SIG-M5 treated with dmso at 0.1 percent for 504 hours (cell line): ENCODE measurements around the gene JAKMIP2.

Experiments used
- DNase-seq: peaks from one replicate; lab custom pipeline; 2025; ENCODE audit not compliant: unreplicated experiment; lab: John Stamatoyannopoulos, UW

JAKMIP2 gene

GRCh38 chr5:147789820-147790219 is 7.3 kb upstream of the JAKMIP2 start:
- no peak for DNase-seq

DNA sequence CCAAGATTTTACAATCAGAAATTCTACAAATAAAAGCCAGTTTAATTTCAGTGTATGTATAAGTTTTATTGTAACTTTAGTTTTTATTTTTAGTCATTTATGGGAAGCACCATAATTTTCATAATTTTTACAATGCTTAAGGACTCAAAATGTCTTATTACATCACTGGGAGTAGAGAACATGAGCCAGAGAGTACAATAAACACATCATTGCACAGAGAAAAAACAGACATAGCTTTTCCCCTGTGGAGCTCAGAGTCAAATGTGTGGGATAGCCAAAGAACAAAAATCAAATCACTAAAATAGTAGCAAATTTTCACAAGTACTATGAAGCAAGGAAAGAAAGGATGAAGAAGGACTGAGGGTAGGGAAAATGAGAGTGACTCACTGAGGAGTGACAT is 5.5 kb upstream of the JAKMIP2 start:
- DNase-seq, result no peak

DNA sequence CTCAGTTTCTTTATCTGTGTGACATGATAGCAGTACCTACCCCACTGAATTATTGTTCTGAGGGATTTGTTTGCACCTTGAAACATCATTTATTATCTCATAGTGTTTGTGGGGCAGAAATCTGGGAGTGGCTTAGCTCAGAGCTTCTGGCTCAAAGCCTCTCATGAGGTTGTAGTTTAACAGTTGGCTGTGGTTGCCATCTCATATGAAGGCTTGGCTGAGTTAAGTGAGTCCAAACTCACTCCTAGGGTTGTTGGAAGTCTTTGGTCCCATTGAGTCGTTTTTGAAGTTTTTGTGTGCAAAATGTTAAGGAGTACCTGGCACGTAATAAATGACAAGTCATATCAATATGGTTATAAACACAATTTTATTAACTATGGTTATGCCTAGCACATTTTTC is 3.6 kb upstream of the JAKMIP2 start:
- DNase-seq, result no peak

GRCh38 chr5:147784146-147784987 is 1.8 kb upstream of the JAKMIP2 start:
- no peak for DNase-seq

- DNase-seq, result no peak
Measured at GRCh38 chr5:147780924-147781573, 1.5 kb downstream of the JAKMIP2 start.

GRCh38 chr5:147779694-147780093 is 2.8 kb downstream of the JAKMIP2 start:
- no peak for DNase-seq

- DNase-seq, result no peak
Measured at GRCh38 chr5:147776989-147777388, 5.5 kb downstream of the JAKMIP2 start.

GRCh38 chr5:147773587-147773986 is 8.9 kb downstream of the JAKMIP2 start:
- no peak for DNase-seq

DNA sequence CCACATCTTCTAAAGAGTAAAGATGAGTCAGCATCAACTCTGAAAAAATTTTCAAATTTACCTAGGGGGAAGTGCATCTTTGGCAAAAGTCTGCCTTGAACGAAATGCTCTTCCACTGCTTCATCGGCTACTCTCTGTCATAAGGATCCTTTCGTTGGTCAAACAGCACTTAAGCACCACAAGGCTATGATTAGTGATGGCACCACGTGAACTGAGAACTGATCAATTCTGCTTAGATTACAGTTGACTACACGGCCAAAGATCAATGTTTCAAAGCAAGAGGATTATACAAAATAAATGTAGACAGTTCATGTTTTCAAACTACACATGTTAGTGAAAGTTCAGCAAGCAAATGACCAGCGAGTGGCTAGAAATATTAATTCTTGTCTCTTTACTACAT is 9.4 kb downstream of the JAKMIP2 start:
- DNase-seq, result no peak

GRCh38 chr5:147767048-147767447 is 15.5 kb downstream of the JAKMIP2 start:
- DNase-seq, result no peak

DNA sequence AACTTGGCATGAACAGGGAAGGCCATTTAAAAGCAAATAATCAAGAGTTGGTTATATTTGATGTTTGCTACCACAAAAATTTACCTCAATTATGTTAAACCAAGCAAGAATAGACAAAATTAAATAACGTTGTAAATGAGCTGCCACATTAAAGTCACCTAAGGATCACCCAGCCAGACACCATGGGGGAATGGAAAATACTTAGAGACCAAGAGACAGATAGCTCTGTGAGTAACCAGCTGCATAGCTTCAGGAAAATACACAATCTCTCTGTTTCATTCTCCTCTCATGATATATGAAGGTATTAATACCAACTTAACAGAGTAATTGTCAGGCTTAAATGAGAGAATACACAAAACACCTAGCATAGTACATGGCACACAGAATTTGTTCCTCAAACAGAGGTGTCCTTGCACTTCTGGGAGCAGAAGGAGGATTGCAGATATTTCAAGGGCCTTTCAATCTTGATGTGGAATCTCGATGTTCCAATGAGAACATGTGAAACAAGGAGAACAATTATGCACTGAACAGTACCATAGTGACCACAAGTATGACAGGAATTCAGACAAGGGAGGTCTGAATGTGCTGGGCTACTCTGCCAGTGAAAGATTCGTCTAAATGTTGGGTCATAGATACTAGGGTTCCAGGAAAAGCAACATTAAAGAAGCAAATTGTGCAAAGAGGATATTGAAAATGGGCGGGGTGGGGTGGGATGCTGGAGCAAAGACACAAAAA is 18.6 kb downstream of the JAKMIP2 start:
- DNase-seq, result no peak

DNA sequence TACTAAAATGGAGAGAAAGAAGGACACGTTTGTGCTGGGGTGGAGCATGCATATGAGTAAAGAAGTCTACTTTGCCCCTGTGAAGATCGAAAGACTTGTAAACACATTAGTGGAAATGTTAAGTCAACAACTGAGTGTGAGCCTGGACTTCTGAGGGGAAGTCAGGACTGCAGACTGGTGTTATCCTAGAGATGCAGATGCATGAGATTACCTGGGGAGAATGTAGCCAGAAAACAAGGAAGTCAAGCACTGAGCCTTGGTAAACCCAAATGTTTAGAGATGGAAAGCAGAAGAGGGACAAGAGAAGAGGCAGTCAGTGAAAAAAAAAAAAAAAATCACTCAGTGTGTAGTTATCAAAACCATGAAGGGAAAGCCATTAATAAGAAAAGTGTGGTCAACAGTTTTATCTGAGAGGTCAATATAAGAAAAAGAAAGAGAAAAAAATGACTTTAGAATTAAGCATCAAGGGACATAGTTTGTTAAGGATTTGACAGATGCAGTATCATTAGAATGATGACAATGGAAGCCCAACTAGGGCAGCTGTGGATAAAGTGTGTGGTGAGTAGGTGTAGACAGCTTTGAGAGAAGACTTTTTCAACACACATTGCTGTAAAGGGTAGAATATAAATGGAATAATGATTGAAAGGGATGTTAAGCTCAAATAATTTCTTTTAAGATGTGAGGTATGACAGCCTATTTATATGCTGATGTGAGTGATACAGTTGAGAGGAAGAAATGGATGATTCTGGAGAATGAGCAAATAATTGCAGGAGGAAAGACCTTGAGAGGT is 22.2 kb downstream of the JAKMIP2 start:
- no peak for DNase-seq

DNA sequence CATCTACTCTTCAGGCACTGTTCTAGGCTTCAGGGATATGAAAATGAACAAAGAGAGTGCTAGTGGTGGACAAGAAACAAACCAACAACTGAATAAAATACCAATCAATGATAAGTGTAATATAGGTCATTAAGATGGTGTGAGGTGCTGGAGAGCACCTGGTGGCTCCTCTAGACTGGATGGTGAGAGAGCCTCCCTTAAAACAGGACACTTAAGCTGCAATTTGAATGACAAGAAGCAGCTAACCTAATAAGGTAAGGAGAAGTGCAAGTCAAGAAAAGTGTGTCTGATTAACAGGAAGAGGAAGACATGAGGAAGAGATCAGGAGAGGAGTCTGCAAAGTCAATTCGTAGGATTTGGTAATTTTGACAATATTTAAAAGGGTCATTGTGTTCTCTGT is 23.1 kb downstream of the JAKMIP2 start:
- DNase-seq, result no peak

- no peak for DNase-seq
Measured at GRCh38 chr5:147756566-147756965, 26.0 kb downstream of the JAKMIP2 start.

DNA sequence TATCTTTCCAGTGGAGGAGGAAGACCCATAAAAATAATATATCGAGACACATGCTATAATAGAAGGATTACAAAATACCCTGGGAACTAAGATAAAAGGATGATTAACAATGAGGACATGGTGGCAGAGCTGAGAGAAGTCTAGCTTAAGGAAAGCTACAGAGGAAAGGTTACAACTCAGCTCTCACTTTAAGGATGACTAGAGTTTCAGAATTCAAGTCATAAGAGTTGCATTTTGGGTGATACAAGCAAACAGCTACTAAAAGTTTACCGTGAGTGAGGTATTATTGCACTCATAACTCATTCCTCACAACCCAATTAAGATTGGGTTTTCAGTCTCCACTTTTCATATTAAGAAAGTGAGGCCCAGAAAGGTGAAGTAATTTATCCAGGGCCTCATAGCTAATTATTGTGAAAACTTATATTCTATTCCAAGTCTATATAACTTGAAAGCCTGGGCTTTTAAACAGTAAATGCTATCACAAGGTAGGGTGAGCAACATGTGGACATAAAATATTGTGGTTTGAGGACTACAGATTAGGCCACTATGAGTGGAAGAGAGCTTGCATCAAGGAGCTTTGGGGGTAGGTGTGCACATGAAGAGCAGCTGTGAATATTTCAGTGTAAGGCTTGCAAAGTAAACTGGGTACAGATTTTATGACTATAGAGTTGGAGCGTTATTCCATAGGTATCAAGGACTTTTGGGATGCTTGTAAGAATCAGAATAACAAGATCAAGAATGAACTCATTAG is 28.0 kb downstream of the JAKMIP2 start:
- no peak for DNase-seq

DNA sequence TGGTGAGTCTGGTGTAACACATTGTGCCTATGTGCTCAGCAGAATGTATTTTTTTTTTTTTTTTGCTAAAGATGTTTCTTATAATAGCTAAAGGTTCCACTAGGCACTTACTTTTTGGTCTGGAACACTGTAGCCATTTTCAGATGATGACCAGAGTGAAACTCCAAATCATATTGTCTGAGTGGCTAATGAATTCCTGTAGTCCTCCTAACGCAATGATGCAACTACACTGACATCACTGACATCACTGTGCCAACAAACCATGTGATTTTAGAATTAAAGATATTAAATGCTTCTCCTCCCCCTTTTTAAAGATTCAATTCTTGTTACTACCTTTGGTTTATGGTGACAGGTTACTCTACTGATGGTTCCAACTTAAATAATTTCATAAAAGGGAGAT is 28.8 kb downstream of the JAKMIP2 start:
- no peak for DNase-seq

GRCh38 chr5:147752666-147753290 is 29.8 kb downstream of the JAKMIP2 start:
- no peak for DNase-seq

DNA sequence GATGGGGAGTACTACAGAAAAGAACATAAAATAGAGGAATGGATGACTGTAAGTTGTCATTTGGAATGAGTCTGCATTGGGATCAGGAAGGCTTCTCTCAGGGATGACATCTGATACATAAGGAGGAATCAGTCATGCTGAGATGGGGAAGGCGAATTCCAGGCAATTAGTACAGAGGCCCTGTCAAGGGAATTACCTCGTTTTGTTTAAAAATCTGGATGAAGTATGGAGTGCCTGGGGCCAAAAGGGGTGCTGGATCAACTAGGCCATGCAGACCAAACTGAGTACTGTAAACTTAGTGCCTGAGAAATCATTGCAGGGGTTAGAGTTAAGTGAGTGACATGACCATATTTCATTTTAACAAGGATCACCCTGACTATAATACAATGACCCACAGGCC is 30.5 kb downstream of the JAKMIP2 start:
- no peak for DNase-seq

DNA sequence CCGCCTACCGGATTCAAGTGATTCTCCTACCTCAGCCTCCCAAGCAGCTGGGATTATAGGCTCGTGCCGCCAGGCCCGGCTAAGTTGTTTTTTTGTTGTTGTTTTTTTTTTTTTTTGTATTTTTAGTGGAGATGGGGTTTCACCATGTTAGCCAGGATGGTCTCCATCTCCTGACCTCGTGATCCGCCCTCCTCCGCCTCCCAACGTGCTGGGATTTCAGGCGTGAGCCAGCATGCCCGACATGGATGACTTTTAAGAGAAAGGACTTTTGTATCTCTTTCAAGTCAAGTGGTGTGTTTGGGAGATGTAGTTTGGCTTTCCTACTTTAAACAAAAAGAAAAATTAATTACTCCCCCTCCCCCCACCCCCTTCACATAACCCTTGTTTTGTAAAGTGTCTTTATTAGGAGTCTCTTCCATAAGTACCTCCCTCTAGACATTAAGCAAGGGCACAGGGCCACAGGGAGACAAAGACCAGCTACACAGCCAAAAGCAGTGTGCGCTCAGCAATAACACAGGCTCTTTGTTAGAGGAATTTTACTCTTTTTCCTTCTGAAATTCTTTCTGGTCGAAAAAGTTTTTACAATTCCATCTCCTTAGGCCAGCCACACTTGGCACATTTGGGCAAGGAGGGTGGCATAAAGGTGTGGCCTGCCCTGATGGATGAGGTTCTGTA is 31.2 kb downstream of the JAKMIP2 start:
- DNase-seq, result no peak
